SU-DHL-6 (cell line): ENCODE data around the gene MAB21L4.

Source experiments
- H2AFZ ChIP-seq: fragments of 200-600 bp; sonication (generic); 2 replicates; pipeline ENCODE4 v1.6.1; 2014; ENCODE audit warnings: low read depth, mild to moderate bottlenecking, moderate library complexity, mixed read lengths, antibody characterized with exemption, low read length; ENCODE audit not compliant: severe bottlenecking
- H3F3A ChIP-seq: fragments of 200-600 bp; shearing (Covaris generic); 2 replicates; pipeline ENCODE4 v1.6.0; 2016; ENCODE audit warnings: antibody characterized with exemption, mild to moderate bottlenecking; ENCODE audit not compliant: insufficient read depth
- H3K27ac ChIP-seq: fragments of 200-600 bp; sonication (generic); 2 replicates; pipeline ENCODE4 v1.5.1; 2016; ENCODE audit warnings: low read depth, mild to moderate bottlenecking, low read length, moderate library complexity, mixed read lengths
- H3K27me3 ChIP-seq: fragments of 200-600 bp; sonication (generic), shearing (Covaris generic); 2 replicates; pipeline ENCODE4 v1.6.0; 2014; ENCODE audit warnings: mild to moderate bottlenecking, low read length
- H3K36me3 ChIP-seq: fragments of 200-600 bp; sonication (generic); 2 replicates; pipeline ENCODE4 v1.6.1; 2014; ENCODE audit warnings: mild to moderate bottlenecking, low read length, mixed read lengths
- H3K4me2 ChIP-seq: fragments of 300-600, 200-600 bp; shearing (Covaris generic), sonication (generic); 2 replicates; pipeline ENCODE4 v1.6.0; 2014; ENCODE audit warnings: low read length, low read depth, mild to moderate bottlenecking; ENCODE audit not compliant: poor library complexity, severe bottlenecking
- H3K4me3 ChIP-seq: fragments of 200-600 bp; sonication (generic); 2 replicates; pipeline ENCODE4 v1.5.1; 2014; ENCODE audit warnings: antibody characterized with exemption, low read length, mild to moderate bottlenecking, mixed read lengths; ENCODE audit not compliant: insufficient read depth, poor library complexity, severe bottlenecking
- H3K79me2 ChIP-seq: fragments of 200-600 bp; sonication (generic); 2 replicates; pipeline ENCODE4 v1.6.1; 2014; ENCODE audit warnings: mild to moderate bottlenecking, low read length, moderate library complexity; ENCODE audit not compliant: insufficient read depth
- H3K9ac ChIP-seq: fragments of 200-600 bp; sonication (generic); 2 replicates; pipeline ENCODE4 v1.7.0; 2014; ENCODE audit warnings: mild to moderate bottlenecking, low read length
- H3K9me2 ChIP-seq: fragments of 200-600 bp; sonication (generic); replicated peaks from 2 replicates; pipeline ENCODE4 v1.6.1; 2014; ENCODE audit warnings: low read length; ENCODE audit not compliant: insufficient read depth
- H3K9me3 ChIP-seq: fragments of 200-600 bp; sonication (generic); 2 replicates; pipeline ENCODE4 v1.6.1; 2014; ENCODE audit warnings: low read length, mixed read lengths; ENCODE audit not compliant: insufficient read depth
- H4K20me1 ChIP-seq: fragments of 200-600 bp; sonication (generic); 2 replicates; pipeline ENCODE4 v1.6.1; 2014; ENCODE audit warnings: low read depth, mild to moderate bottlenecking, antibody characterized with exemption, low read length, moderate library complexity, mixed read lengths
- CTCF ChIP-seq: fragments of 200-600 bp; sonication (generic); IDR thresholded peaks from one replicate; pipeline ENCODE4 v1.5.1; 2017; ENCODE audit warnings: antibody characterized with exemption, mild to moderate bottlenecking, low read length, moderate library complexity; ENCODE audit not compliant: insufficient read depth, poor library complexity, severe bottlenecking
- EZH2phosphoT487 ChIP-seq: fragments of 200-600 bp; sonication (generic), shearing (Covaris generic); conservative IDR thresholded peaks from 2 replicates; pipeline ENCODE4 v1.6.1; 2018; ENCODE audit warnings: mild to moderate bottlenecking, antibody characterized with exemption, low read length, moderate library complexity, mixed read lengths

MAB21L4 gene

GRCh38 chr2:240930631-240931318 is 34.8 kb upstream of the MAB21L4 start:
- Histone ChIP-seq H3K27ac (no peak overlapping the region), H3K36me3 (no peaks in the 10 kb centered on the region), H4K20me1 (no peaks in the 10 kb centered on the region), H3K4me2 (no peak overlapping the region), H3K79me2 (no peaks in the 10 kb centered on the region), H3F3A (no peaks in the 10 kb centered on the region), H3K4me3 (no peak overlapping the region), H3K9ac (no peak overlapping the region), H3K9me3 (no peaks in the 10 kb centered on the region), H3K27me3 (no peaks in the 10 kb centered on the region), H2AFZ (no peak overlapping the region), H3K9me2 (no peaks in the 10 kb centered on the region)
- no peak for TF ChIP-seq CTCF

GRCh38 chr2:240930096-240930630 is 34.2 kb upstream of the MAB21L4 start:
- no peaks in the 10 kb centered on the region for H3K79me2 ChIP-seq
- no peaks in the 10 kb centered on the region for H3K27me3 ChIP-seq
- no peaks in the 10 kb centered on the region for H4K20me1 ChIP-seq
- no peak overlapping the region for H3K4me2 ChIP-seq
- TF ChIP-seq CTCF (no peak), EZH2phosphoT487 (no peak)
- H2AFZ ChIP-seq = no peak overlapping the region
- no peaks in the 10 kb centered on the region for H3K36me3 ChIP-seq
- H3F3A ChIP-seq = no peaks in the 10 kb centered on the region
- H3K9ac ChIP-seq = no peak overlapping the region
- H3K4me3 ChIP-seq = no peak overlapping the region
- no peaks in the 10 kb centered on the region for H3K9me3 ChIP-seq
- no peak overlapping the region for H3K27ac ChIP-seq
- no peaks in the 10 kb centered on the region for H3K9me2 ChIP-seq

GRCh38 chr2:240929364-240930095 is 33.6 kb upstream of the MAB21L4 start:
- Histone ChIP-seq H3K79me2 (no peaks in the 10 kb centered on the region), H3K27ac (no peak overlapping the region), H3K27me3 (no peaks in the 10 kb centered on the region), H3K36me3 (no peaks in the 10 kb centered on the region), H3K9me2 (no peaks in the 10 kb centered on the region), H3K4me2 (no peak overlapping the region), H3K9me3 (no peaks in the 10 kb centered on the region), H2AFZ (no peak overlapping the region), H3F3A (no peaks in the 10 kb centered on the region), H3K4me3 (no peak overlapping the region), H4K20me1 (no peaks in the 10 kb centered on the region), H3K9ac (no peak overlapping the region)
- TF ChIP-seq EZH2phosphoT487 (no peak), CTCF (no peak)
